Psoas muscle (tissue), 8 donors: ENCODE measurements around the gene ARL5C. TPM values are rescaled to one million over a fixed set of nuclear protein-coding genes. Genes with fewer than 3 reads are reported as not detected.

Experiments
- ATAC-seq, 4 donors: fragments of 200-7000 bp; cut with Tn5 transposase; one replicate each; pipeline ENCODE4 v1.9.1; 2020; ENCODE audit warnings: moderate library complexity in 3 of 4, mild to moderate bottlenecking in 2 of 4
- DNase-seq, 2 donors: peaks; one replicate each; pipeline ENCODE4 v3.0.0-alpha.2; 2020
- H3K27ac ChIP-seq: fragments of 200-600 bp; one replicate; pipeline ENCODE4 v1.8.0; 2022
- H3K27me3 ChIP-seq, 3 donors: fragments of 200-600 bp in 1 of 3; one replicate each; pipeline versions ENCODE4 v1.6.1 to v1.8.0; 2013 to 2022; ENCODE audit warnings: low read length in 2 of 3, mild to moderate bottlenecking in 2 of 3, moderate library complexity in 1 of 3; ENCODE audit not compliant: insufficient read depth in 3 of 3
- H3K36me3 ChIP-seq, 2 donors: fragments of 200-600 bp in 1 of 2; one replicate each; pipeline versions ENCODE4 v1.6.1 to v1.8.0; 2013 to 2022; ENCODE audit warnings: low read depth in 1 of 2, mild to moderate bottlenecking in 1 of 2, moderate library complexity in 1 of 2; ENCODE audit not compliant: insufficient read depth in 1 of 2
- H3K4me1 ChIP-seq: fragments of 200-600 bp; one replicate; pipeline ENCODE4 v1.8.0; 2022
- H3K4me3 ChIP-seq: fragments of 200-600 bp; one replicate; pipeline ENCODE4 v1.8.0; 2022; ENCODE audit warnings: mild to moderate bottlenecking
- H3K9me3 ChIP-seq: fragments of 200-600 bp; one replicate; pipeline ENCODE4 v1.8.0; 2022
- CTCF ChIP-seq: fragments of 200-600 bp; IDR thresholded peaks from one replicate; pipeline ENCODE4 v1.8.0; 2022; ENCODE audit warnings: antibody characterized with exemption
- WGBS, 3 donors: extraction: QIAGEN DNeasy Blood & Tissue Kit; methylation state at CpG; one replicate each; pipeline versions ENCODE4 v1.1.6 to v1.1.7; 2013; 5-methylcytosine and 5-hydroxymethylcytosine counted together
- intact Hi-C, 2 donors: fragments of 100-400 bp; cut with DNase I; formaldehyde crosslinking; loops; one replicate each; pipeline versions ENCODE4 v1.11.0 to v1.14.2; 2022
- polyA plus RNA-seq, 3 donors: library from polyadenylated mRNA; stranded (reverse); fragments of 200-250 nt; gene quantifications; one replicate each; pipeline ENCODE4 v1.2.3, GENCODE V29; 2013
- total RNA-seq, 4 donors: library from RNA; stranded (reverse); fragmentation: NEBNext Ultra II Directional in 2 of 4; extraction: Animal tissue kit (Norgen Biotek cat#: 25700) in 2 of 4; gene quantifications; one replicate each; pipeline versions ENCODE4 v1.2.1 to v1.2.4, GENCODE V29; 2021 to 2023
- donor health status: healthy with polysubstance abuse.
- donor health status: DM: no; HTN: no; CAD: no; lungs with moderate emphysema.
- donor health status: Bipolar disorder and iron deficiency.
- donor health status: healthy.
- donor health status: DM: yes; HTN: yes; CAD: no.
- donor health status: DM: no; HTN: no; CAD: no.
- donor health status: DM: no; HTN: no; CAD: no.
- donor health status: DM: yes; HTN: yes; CAD: no.

The ARL5C gene
- total and polyA plus RNA-seq, 7 donors: 0.15 to 1.0 (median 0.15) TPM; not detected in 4

GRCh38 chr17:39108461-39109375 is 57.2 kb downstream of the ARL5C start:
- intact Hi-C loops: no loop called here
- WGBS, 3 donors: 62 to 79% (median 68%) methylated on average over 23 of the region's 23 CpGs
- no peaks in the 10 kb centered on the region for H3K36me3 ChIP-seq
- no peaks in the 10 kb centered on the region for H3K9me3 ChIP-seq
- H3K27ac ChIP-seq: no peak overlapping the region
- H3K4me3 ChIP-seq: no peak overlapping the region
- no peak for TF ChIP-seq CTCF
- ATAC-seq: no peak
- peaks cover 0 to 7% (median 0%) of the 10 kb centered on the region in 3 donors for H3K27me3 ChIP-seq
- no peak for DNase-seq
- no peaks in the 10 kb centered on the region for H3K4me1 ChIP-seq

GRCh38 chr17:39107973-39108372 is 58.0 kb downstream of the ARL5C start:
- Histone ChIP-seq H3K9me3 (no peaks in the 10 kb centered on the region), H3K27ac (no peak overlapping the region), H3K36me3 (no peaks in the 10 kb centered on the region), H3K27me3 (peaks cover 0 to 7% (median 0%) of the 10 kb centered on the region in 3 donors), H3K4me1 (no peaks in the 10 kb centered on the region), H3K4me3 (no peak overlapping the region)
- TF ChIP-seq CTCF: no peak
- WGBS, 3 donors: 70 to 85% (median 73%) methylated on average over 8 of the region's 8 CpGs
- intact Hi-C loops: no loop called here
- no peak for ATAC-seq
- DNase-seq: no peak

- no peak overlapping the region for H3K27ac ChIP-seq
- no peak for TF ChIP-seq CTCF
- WGBS, 3 donors: 54 to 67% (median 55%) methylated on average over 7 of the region's 7 CpGs
- H3K27me3 ChIP-seq: peaks cover 0 to 7% (median 0%) of the 10 kb centered on the region in 3 donors
- H3K4me1 ChIP-seq: no peaks in the 10 kb centered on the region
- no peak for DNase-seq
- ATAC-seq: no peak
- no peak overlapping the region for H3K4me3 ChIP-seq
- no peaks in the 10 kb centered on the region for H3K9me3 ChIP-seq
- intact Hi-C loops: no loop called here
- no peaks in the 10 kb centered on the region for H3K36me3 ChIP-seq
Observed at GRCh38 chr17:39107155-39107554, 58.8 kb downstream of the ARL5C start.

Other genes with a start within 250 kb of the ARL5C start
- not detected for gene FBXO47, start 198.8 kb downstream of the ARL5C start, total RNA-seq
- under 1 TPM in 1 of 3 donors, not detected in 2; 0.03 TPM for gene FBXO47, start 198.8 kb downstream of the ARL5C start, polyA plus RNA-seq
- 1 to 10 TPM; 2.3 to 9.2 (median 2.7) TPM for gene PLXDC1, start 14.5 kb downstream of the ARL5C start, total RNA-seq
- gene PLXDC1, start 14.5 kb downstream of the ARL5C start, polyA plus RNA-seq: 1 to 10 TPM; 2.7 to 3.9 (median 3.3) TPM
- 100 to 1,000 TPM; 209 to 274 (median 226) TPM for gene CACNB1, start 31.5 kb upstream of the ARL5C start, total RNA-seq
- gene CACNB1, start 31.5 kb upstream of the ARL5C start, polyA plus RNA-seq: 100 to 1,000 TPM in 2 of 3 donors, 10 to 100 TPM in 1; 88.2 to 196 (median 149) TPM
- gene RPL19, start 34.1 kb upstream of the ARL5C start, total RNA-seq: 1,000 to 10,000 TPM; 1,146 to 1,520 (median 1,371) TPM
- gene RPL19, start 34.1 kb upstream of the ARL5C start, polyA plus RNA-seq: 1,000 to 10,000 TPM; 2,244 to 3,039 (median 2,565) TPM
- gene STAC2, start 59.8 kb upstream of the ARL5C start, total RNA-seq: 1 to 10 TPM in 1 of 4 donors, under 1 TPM in 2, not detected in 1; 0.07 to 1.2 (median 0.38) TPM
- gene STAC2, start 59.8 kb upstream of the ARL5C start, polyA plus RNA-seq: under 1 TPM; 0.13 to 0.35 (median 0.29) TPM
- gene FBXL20, start 235.5 kb upstream of the ARL5C start, total RNA-seq: 1 to 10 TPM; 8.0 to 8.7 (median 8.2) TPM
- gene FBXL20, start 235.5 kb upstream of the ARL5C start, polyA plus RNA-seq: 1 to 10 TPM in 2 of 3 donors, under 1 TPM in 1; 0.89 to 3.7 (median 3.0) TPM